Breast epithelium (tissue), 3 donors: ENCODE measurements around the gene ADORA2B.

Experiments used
- CTCF ChIP-seq, 3 donors: fragments of 450-650 bp; IDR thresholded peaks; one replicate each; pipeline ENCODE4 v1.5.1; 2016 to 2017; ENCODE audit warnings: antibody characterized with exemption in 3 of 3, mild to moderate bottlenecking in 3 of 3, moderate library complexity in 3 of 3
- POLR2A ChIP-seq: fragments of 450-650 bp; IDR thresholded peaks from one replicate; pipeline ENCODE4 v1.6.1; 2016; ENCODE audit warnings: antibody characterized with exemption, mild to moderate bottlenecking, moderate library complexity
- POLR2AphosphoS5 ChIP-seq, 3 donors: sonication (generic); formaldehyde crosslinking; IDR thresholded peaks; one replicate each; pipeline ENCODE4 v1.6.1; 2017; ENCODE audit warnings: antibody characterized with exemption in 3 of 3

GRCh38 chr17:15921640-15922039, 23.3 kb upstream of the ADORA2B start:
- TF ChIP-seq CTCF (IDR thresholded peaks at IDR 0.05) (no peak), POLR2A (no peak), POLR2AphosphoS5 (IDR thresholded peaks at IDR 0.05) (no peak)
